NCI-H128 (cell line): ENCODE data around the gene FBXL19.
"Not testable (repeated sequence)": the region's sequence is repeated elsewhere in the genome, so short reads cannot be mapped to it uniquely, and the experiment has no call there.

Source experiments
- DNase-seq: peaks from one replicate; lab custom pipeline; 2025; ENCODE audit not compliant: unreplicated experiment; lab: John Stamatoyannopoulos, UW

FBXL19 gene

GRCh38 chr16:30923554-30924075, at the start of gene FBXL19:
TSS of gene FBXL19 (plus strand) at chr16:30923572. CDS start at chr16:30925755, 2,183 bp downstream.
- DNase-seq, result no peak

- DNase-seq, result no peak
Observed at GRCh38 chr16:30874244-30874820, 49.0 kb upstream of the FBXL19 start.

GRCh38 chr16:30874821-30875717, 48.3 kb upstream of the FBXL19 start:
- DNase-seq, result peak; percentile 64

GRCh38 chr16:30875871-30876801, 47.2 kb upstream of the FBXL19 start:
- DNase-seq, result no peak

- DNase-seq, result no peak
Observed at GRCh38 chr16:30876867-30877266, 46.5 kb upstream of the FBXL19 start.

- DNase-seq, result no peak
Observed at GRCh38 chr16:30882429-30883310, 40.7 kb upstream of the FBXL19 start.

- DNase-seq, result no peak
Observed at GRCh38 chr16:30884760-30885159, 38.6 kb upstream of the FBXL19 start.

- no peak for DNase-seq
Observed at GRCh38 chr16:30885196-30885595, 38.2 kb upstream of the FBXL19 start.

GRCh38 chr16:30886145-30886544, 37.2 kb upstream of the FBXL19 start:
- DNase-seq, result no peak

- DNase-seq, result no peak
Observed at GRCh38 chr16:30887927-30888326, 35.4 kb upstream of the FBXL19 start.

- no peak for DNase-seq
Observed at GRCh38 chr16:30888856-30889499, 34.4 kb upstream of the FBXL19 start.

GRCh38 chr16:30889721-30890120, 33.7 kb upstream of the FBXL19 start:
- DNase-seq, result no peak

GRCh38 chr16:30891043-30891823, 32.1 kb upstream of the FBXL19 start:
- not testable (repeated sequence) for DNase-seq

- no peak for DNase-seq
Observed at GRCh38 chr16:30892670-30893416, 30.5 kb upstream of the FBXL19 start.

GRCh38 chr16:30893417-30893743, 30.0 kb upstream of the FBXL19 start:
- no peak for DNase-seq

GRCh38 chr16:30893744-30894539, 29.4 kb upstream of the FBXL19 start, which contains the start of gene BCL7C:
TSS of gene BCL7C (minus strand) at chr16:30894077. CDS start at chr16:30893944, 133 bp downstream.
- DNase-seq, result peak; percentile 36
